ENCODE results near the gene STAU1. TPM values are rescaled to one million over a fixed set of nuclear protein-coding genes. Genes with fewer than 3 reads are reported as not detected.
"Not testable (repeated sequence)": the region's sequence is repeated elsewhere in the genome, so short reads cannot be mapped to it uniquely, and the experiment has no call there.

The STAU1 gene
- total and polyA plus RNA-seq, 4 donors: 29.3 to 84.9 (median 56.3) TPM

- peak in 1 of 3 donors; percentile 48 for DNase-seq
- no peak overlapping the region for H3K4me3 ChIP-seq
- no peak overlapping the region for H3K27ac ChIP-seq (ENCODE audit: low read depth in 1 of 2, low read length in 1 of 2)
- no peaks in the 10 kb centered on the region for H3K27me3 ChIP-seq (ENCODE audit: control insufficient read depth in 3 of 3, insufficient read depth in 3 of 3, low read length in 2 of 3)
- no peak for TF ChIP-seq CTCF (IDR thresholded peaks at IDR 0.05; ENCODE audit: control extremely low read depth, extremely low read depth)
- WGBS, 2 donors: 56 to 71% methylated on average over 6 of the region's 6 CpGs
- H3K9me3 ChIP-seq (ENCODE audit: control insufficient read depth in 4 of 4, insufficient read depth in 3 of 4, low read length in 3 of 4): no peaks in the 10 kb centered on the region
- H3K9ac ChIP-seq (ENCODE audit: insufficient read depth in 1 of 2, low read length in 2 of 2): peak overlapping the region in 1 of 2 donors; percentile 1
- no peak for ATAC-seq (ENCODE audit: insufficient read depth, low FRiP score)
- no peaks in the 10 kb centered on the region for H3K36me3 ChIP-seq (ENCODE audit: control insufficient read depth in 4 of 4, insufficient read depth in 4 of 4, low read length in 4 of 4)
- peaks cover 0 to 16% (median 11%) of the 10 kb centered on the region in 5 donors for H3K4me1 ChIP-seq (ENCODE audit: control insufficient read depth in 5 of 5, insufficient read depth in 5 of 5, low read length in 5 of 5)
These were observed 2.9 kb downstream of the STAU1 start for GRCh38 chr20:49185071-49185761.

DNA sequence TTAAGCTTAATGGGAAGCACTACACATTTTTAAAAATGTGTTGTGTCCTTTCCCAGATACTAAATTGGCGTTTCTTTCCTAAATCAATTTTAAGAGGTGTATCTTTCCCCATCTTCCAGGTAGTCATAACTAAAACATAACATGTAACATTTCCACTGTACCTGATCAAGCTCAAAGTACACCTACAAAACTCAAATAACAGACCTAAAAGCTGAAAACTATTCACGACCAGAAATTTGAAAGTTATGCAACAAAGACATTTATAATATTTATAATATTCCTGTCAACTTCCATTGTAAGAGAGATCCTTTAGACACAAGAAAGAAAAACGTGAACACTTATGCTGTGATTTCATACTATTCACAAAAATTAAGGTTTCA lies 3.5 kb downstream of the STAU1 start:
- 60 to 76% methylated on average over 3 of the region's 3 CpGs for WGBS, 2 donors
- peaks cover 0 to 22% (median 11%) of the 10 kb centered on the region in 5 donors for H3K4me1 ChIP-seq (ENCODE audit: control insufficient read depth in 5 of 5, insufficient read depth in 5 of 5, low read length in 5 of 5)

GRCh38 chr20:49184084-49184501 lies 4.0 kb downstream of the STAU1 start:
- peaks cover 0 to 26% (median 11%) of the 10 kb centered on the region in 5 donors for H3K4me1 ChIP-seq (ENCODE audit: control insufficient read depth in 5 of 5, insufficient read depth in 5 of 5, low read length in 5 of 5)
- H3K27me3 ChIP-seq (ENCODE audit: control insufficient read depth in 3 of 3, insufficient read depth in 3 of 3, low read length in 2 of 3); H3K9ac ChIP-seq (ENCODE audit: insufficient read depth in 1 of 2, low read length in 2 of 2); H3K36me3 ChIP-seq (ENCODE audit: control insufficient read depth in 4 of 4, insufficient read depth in 4 of 4, low read length in 4 of 4); H3K4me3 ChIP-seq; DNase-seq; H3K27ac ChIP-seq (ENCODE audit: low read depth in 1 of 2, low read length in 1 of 2); ATAC-seq (ENCODE audit: insufficient read depth, low FRiP score); H3K9me3 ChIP-seq (ENCODE audit: control insufficient read depth in 4 of 4, insufficient read depth in 3 of 4, low read length in 3 of 4): not testable (repeated sequence)
- WGBS, 2 donors: 87 to 89% methylated on average over 5 of the region's 5 CpGs

More for the DNA sequence above, 3.5 kb downstream of the STAU1 start:
- Histone ChIP-seq H3K9ac (ENCODE audit: insufficient read depth in 1 of 2, low read length in 2 of 2) (no peak overlapping the region), H3K36me3 (ENCODE audit: control insufficient read depth in 4 of 4, insufficient read depth in 4 of 4, low read length in 4 of 4) (no peaks in the 10 kb centered on the region), H3K9me3 (ENCODE audit: control insufficient read depth in 4 of 4, insufficient read depth in 3 of 4, low read length in 3 of 4) (no peaks in the 10 kb centered on the region), H3K27ac (ENCODE audit: low read depth in 1 of 2, low read length in 1 of 2) (no peak overlapping the region), H3K4me3 (no peak overlapping the region), H3K27me3 (ENCODE audit: control insufficient read depth in 3 of 3, insufficient read depth in 3 of 3, low read length in 2 of 3) (no peaks in the 10 kb centered on the region)
- TF ChIP-seq CTCF (IDR thresholded peaks at IDR 0.05; ENCODE audit: control extremely low read depth, extremely low read depth): no peak
- DNase-seq: no peak
- ATAC-seq (ENCODE audit: insufficient read depth, low FRiP score): no peak

DNA sequence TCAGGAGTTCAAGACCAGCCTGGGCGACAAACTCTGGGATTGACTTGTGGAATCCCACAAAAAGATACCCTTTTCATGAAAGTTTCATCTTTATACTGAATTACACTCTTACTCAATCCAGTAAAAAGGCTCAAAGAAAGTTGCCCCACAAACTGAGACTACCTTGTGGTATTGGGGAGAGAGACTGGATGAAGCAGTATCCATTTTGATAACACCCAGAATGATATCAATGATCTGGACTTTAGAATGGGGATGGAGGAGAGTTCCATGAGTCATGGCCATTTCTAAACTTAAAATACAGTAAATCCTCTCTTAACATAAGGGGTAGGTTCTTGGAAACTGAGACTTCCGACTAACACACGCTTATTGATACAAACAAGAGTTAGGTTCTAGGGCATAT lies 4.7 kb downstream of the STAU1 start:
- Histone ChIP-seq H3K9me3 (ENCODE audit: control insufficient read depth in 4 of 4, insufficient read depth in 3 of 4, low read length in 3 of 4) (no peaks in the 10 kb centered on the region), H3K9ac (ENCODE audit: insufficient read depth in 1 of 2, low read length in 2 of 2) (no peak overlapping the region), H3K27me3 (ENCODE audit: control insufficient read depth in 3 of 3, insufficient read depth in 3 of 3, low read length in 2 of 3) (no peaks in the 10 kb centered on the region), H3K27ac (ENCODE audit: low read depth in 1 of 2, low read length in 1 of 2) (no peak overlapping the region), H3K4me1 (ENCODE audit: control insufficient read depth in 5 of 5, insufficient read depth in 5 of 5, low read length in 5 of 5) (peaks cover 0 to 26% (median 11%) of the 10 kb centered on the region in 5 donors), H3K4me3 (no peak overlapping the region), H3K36me3 (ENCODE audit: control insufficient read depth in 4 of 4, insufficient read depth in 4 of 4, low read length in 4 of 4) (no peaks in the 10 kb centered on the region)
- 97 to 98% methylated on average over 3 of the region's 3 CpGs for WGBS, 2 donors
- DNase-seq: no peak
- TF ChIP-seq CTCF (IDR thresholded peaks at IDR 0.05; ENCODE audit: control extremely low read depth, extremely low read depth): no peak
- no peak for ATAC-seq (ENCODE audit: insufficient read depth, low FRiP score)

Measured in lung (tissue), 12 donors.